D721Med (cell line): Measurements from ENCODE around the gene POLR2I.
"Not testable (repeated sequence)": the region's sequence is repeated elsewhere in the genome, so short reads cannot be mapped to it uniquely, and the experiment has no call there.

Experiments used
- DNase-seq: peaks from one replicate; pipeline ENCODE4 v3.0.0; 2011; ENCODE audit warnings: low spot score; ENCODE audit not compliant: insufficient read length
- FAIRE-seq: peaks from 2 replicates; lab custom pipeline; 2011; peaks lifted over from hg19 to GRCh38; lab: Jason Lieb, UNC
- TF ChIP-seq, protein P1 (sequence below): IDR thresholded peaks from 2 replicates; pipeline ENCODE4 v1.5.1; 2012; ENCODE audit warnings: mild to moderate bottlenecking, control low read depth; ENCODE audit not compliant: insufficient read depth; ENCODE audit errors: missing control alignments

The POLR2I gene

DNA sequence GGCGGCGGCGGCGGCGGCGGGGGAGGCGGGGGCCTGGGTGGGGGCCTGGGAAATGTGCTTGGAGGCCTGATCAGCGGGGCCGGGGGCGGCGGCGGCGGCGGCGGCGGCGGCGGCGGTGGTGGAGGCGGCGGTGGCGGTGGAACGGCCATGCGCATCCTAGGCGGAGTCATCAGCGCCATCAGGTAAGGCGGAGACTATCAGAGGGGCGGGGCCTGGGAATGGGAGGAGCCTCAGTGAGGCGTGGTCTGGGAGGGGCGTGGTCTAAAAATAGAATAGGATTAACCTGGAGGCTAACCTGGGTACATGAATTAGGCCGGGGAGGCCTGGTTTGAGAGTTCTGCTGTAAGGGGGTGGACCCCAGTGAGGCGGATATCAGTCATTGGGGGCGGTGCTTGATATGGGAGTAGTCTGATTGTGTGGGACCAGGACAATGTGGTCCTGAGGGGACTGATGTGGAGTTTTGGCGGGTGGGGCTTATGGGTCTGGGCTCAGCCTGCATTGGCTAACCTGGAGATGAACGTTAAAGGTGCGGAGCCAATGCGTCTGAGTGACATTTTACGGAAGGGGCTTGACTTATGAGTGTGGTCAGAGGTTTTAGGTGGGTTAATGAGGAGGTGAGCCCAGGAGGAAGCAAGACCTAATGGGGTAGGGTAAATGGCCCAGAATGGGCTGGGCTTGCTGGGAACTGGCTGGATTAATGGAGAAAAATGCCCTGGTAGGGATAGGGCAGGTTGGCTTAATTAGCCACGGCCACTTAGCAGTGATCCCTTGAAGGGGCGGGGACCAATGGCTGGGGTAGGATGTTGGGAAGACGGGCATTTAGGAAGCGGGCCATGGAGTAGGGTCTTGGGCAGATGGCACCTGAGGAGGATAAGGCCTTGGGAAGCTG, 26.6 kb upstream of the POLR2I start:
- DNase-seq (peak; percentile 94), FAIRE-seq (no peak)
- TF ChIP-seq, protein P1, sequence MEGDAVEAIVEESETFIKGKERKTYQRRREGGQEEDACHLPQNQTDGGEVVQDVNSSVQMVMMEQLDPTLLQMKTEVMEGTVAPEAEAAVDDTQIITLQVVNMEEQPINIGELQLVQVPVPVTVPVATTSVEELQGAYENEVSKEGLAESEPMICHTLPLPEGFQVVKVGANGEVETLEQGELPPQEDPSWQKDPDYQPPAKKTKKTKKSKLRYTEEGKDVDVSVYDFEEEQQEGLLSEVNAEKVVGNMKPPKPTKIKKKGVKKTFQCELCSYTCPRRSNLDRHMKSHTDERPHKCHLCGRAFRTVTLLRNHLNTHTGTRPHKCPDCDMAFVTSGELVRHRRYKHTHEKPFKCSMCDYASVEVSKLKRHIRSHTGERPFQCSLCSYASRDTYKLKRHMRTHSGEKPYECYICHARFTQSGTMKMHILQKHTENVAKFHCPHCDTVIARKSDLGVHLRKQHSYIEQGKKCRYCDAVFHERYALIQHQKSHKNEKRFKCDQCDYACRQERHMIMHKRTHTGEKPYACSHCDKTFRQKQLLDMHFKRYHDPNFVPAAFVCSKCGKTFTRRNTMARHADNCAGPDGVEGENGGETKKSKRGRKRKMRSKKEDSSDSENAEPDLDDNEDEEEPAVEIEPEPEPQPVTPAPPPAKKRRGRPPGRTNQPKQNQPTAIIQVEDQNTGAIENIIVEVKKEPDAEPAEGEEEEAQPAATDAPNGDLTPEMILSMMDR: no peak

- TF ChIP-seq, protein P1: no peak
- DNase-seq: peak; percentile 77
- FAIRE-seq: no peak
Measured at GRCh38 chr19:36140304-36141038, 25.8 kb upstream of the POLR2I start.

DNA sequence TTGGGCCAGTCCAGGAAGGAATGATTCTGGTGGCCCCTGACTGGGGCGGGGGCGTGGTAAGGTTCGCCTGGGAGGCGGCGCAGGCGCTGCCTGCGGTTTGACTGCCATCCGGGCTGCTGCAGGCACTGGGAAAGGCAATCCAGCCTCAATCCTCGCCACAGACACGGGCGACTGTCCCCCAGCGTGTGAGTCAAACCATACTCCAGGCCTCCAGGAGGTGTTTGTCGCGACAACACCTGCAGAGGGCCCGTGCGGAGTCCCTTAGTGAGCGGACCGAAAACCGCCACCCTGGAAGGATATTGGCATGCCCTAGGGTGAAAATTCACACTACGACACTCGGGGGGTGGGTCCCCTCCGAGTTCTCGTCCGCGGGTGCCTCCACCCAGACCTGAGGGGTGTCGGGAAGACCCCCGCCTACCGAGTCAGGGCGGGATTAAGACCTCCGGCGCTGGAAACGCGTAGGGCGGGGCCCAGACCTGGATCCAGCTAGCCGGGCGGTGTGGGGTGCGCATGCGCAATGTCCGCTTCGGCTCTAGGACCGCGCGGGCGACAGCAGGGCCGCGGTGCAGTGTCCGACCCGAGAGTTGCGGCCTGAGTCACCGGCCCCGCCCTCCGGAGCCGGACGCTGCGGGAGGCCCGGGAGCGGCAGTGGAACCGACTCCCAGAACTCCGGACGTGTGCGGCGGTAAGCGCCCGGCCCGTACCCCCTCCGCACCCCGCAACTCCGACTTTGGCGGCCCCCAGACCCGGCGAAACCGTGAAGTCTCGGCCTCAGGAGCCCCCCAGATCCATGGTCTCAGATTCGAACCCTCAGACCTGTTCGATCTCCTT, 25.0 kb upstream of the POLR2I start, which contains the start of gene CAPNS1:
CAPNS1 (plus strand) TSS at position 594 of the 831 bp plus-strand sequence. CDS start 946 bp downstream, outside the sequence.
- FAIRE-seq (no peak), DNase-seq (peak; percentile 87)
- TF ChIP-seq, protein P1: no peak

- DNase-seq (no peak), FAIRE-seq (no peak)
- TF ChIP-seq, protein P1: no peak
Measured at GRCh38 chr19:36139120-36139472, 24.4 kb upstream of the POLR2I start.

GRCh38 chr19:36136964-36137686, 22.4 kb upstream of the POLR2I start:
- no peak for DNase-seq
- FAIRE-seq: no peak
- TF ChIP-seq, protein P1: no peak

- DNase-seq, FAIRE-seq: not testable (repeated sequence)
Measured at GRCh38 chr19:36134867-36135266, 20.2 kb upstream of the POLR2I start.

DNA sequence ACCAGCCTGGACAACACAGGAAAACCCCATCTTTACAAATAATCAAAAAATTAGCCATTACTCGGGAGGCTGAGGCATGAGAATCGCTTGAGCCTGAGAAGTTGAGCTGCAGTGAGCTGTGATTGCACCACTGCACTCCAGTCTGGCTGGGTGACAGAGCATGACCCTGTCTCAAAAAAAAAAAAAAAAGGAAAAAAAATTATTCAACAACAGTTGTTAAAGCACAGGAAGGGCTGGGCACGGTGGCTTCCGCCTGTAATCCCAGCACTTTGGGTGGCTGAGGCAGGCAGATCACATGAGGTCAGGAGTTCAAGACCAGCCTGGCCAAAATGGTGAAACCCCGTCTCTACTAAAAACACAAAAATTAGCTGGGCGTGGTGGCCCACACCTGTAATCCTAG, 16.5 kb upstream of the POLR2I start:
- not testable (repeated sequence) for DNase-seq, FAIRE-seq
